Measurements from ENCODE around the gene CFC1B. TPM values are rescaled to one million over a fixed set of nuclear protein-coding genes. Genes with fewer than 3 reads are reported as not detected.
A peak's percentile ranks its signal among the peaks of the same experiment; 100 is the strongest.
"Not testable (repeated sequence)": the region's sequence is repeated elsewhere in the genome, so short reads cannot be mapped to it uniquely, and the experiment has no call there.

Gene CFC1B
- total RNA-seq, 1 donor from 2014 or later: not detected

- intact Hi-C loops (cut with DNase I); H3K27ac ChIP-seq; H3K36me3 ChIP-seq; DNase-seq; H3K4me1 ChIP-seq; ATAC-seq; H3K27me3 ChIP-seq (ENCODE audit: low read depth); H3K9me3 ChIP-seq; H3K4me3 ChIP-seq: not testable (repeated sequence)
Observed at GRCh38 chr2:130538271-130538670, 17.2 kb downstream of the CFC1B start.

GRCh38 chr2:130542789-130543188 lies 21.8 kb downstream of the CFC1B start:
- H3K4me3 ChIP-seq; H3K27me3 ChIP-seq (ENCODE audit: low read depth); H3K27ac ChIP-seq; H3K36me3 ChIP-seq; intact Hi-C loops (cut with DNase I); H3K9me3 ChIP-seq; DNase-seq; ATAC-seq; H3K4me1 ChIP-seq: not testable (repeated sequence)

GRCh38 chr2:130543785-130544528 lies 22.9 kb downstream of the CFC1B start:
- H3K9me3 ChIP-seq; H3K4me3 ChIP-seq; H3K27me3 ChIP-seq (ENCODE audit: low read depth); H3K36me3 ChIP-seq; H3K4me1 ChIP-seq; H3K27ac ChIP-seq; intact Hi-C loops (cut with DNase I); DNase-seq: not testable (repeated sequence)
- ATAC-seq: peak; percentile 27 to 38

GRCh38 chr2:130544978-130545377 lies 24.0 kb downstream of the CFC1B start:
- H3K36me3 ChIP-seq; H3K9me3 ChIP-seq; H3K27ac ChIP-seq; H3K27me3 ChIP-seq (ENCODE audit: low read depth); DNase-seq; H3K4me3 ChIP-seq; H3K4me1 ChIP-seq; ATAC-seq; intact Hi-C loops (cut with DNase I): not testable (repeated sequence)

GRCh38 chr2:130548418-130548817 lies 27.4 kb downstream of the CFC1B start:
- intact Hi-C loops (cut with DNase I); H3K27me3 ChIP-seq (ENCODE audit: low read depth); ATAC-seq; DNase-seq; H3K27ac ChIP-seq; H3K9me3 ChIP-seq; H3K4me3 ChIP-seq; H3K4me1 ChIP-seq; H3K36me3 ChIP-seq: not testable (repeated sequence)

GRCh38 chr2:130549475-130549874 lies 28.5 kb downstream of the CFC1B start:
- intact Hi-C loops (cut with DNase I); H3K27me3 ChIP-seq (ENCODE audit: low read depth); H3K27ac ChIP-seq; H3K9me3 ChIP-seq; H3K36me3 ChIP-seq; DNase-seq; H3K4me3 ChIP-seq; H3K4me1 ChIP-seq: not testable (repeated sequence)
- peak in 1 of 2 donors; percentile 28 for ATAC-seq

- H3K27ac ChIP-seq; H3K36me3 ChIP-seq; H3K27me3 ChIP-seq (ENCODE audit: low read depth); intact Hi-C loops (cut with DNase I); DNase-seq; H3K9me3 ChIP-seq; ATAC-seq; H3K4me1 ChIP-seq; H3K4me3 ChIP-seq: not testable (repeated sequence)
Observed at GRCh38 chr2:130554178-130554577, 33.2 kb downstream of the CFC1B start.

GRCh38 chr2:130556441-130556840 lies 35.4 kb downstream of the CFC1B start:
- ATAC-seq; H3K36me3 ChIP-seq; DNase-seq; H3K9me3 ChIP-seq; H3K4me1 ChIP-seq; intact Hi-C loops (cut with DNase I); H3K27me3 ChIP-seq (ENCODE audit: low read depth); H3K27ac ChIP-seq; H3K4me3 ChIP-seq: not testable (repeated sequence)

- H3K4me1 ChIP-seq: not testable (repeated sequence)
Observed at GRCh38 chr2:130566165-130566564, 45.1 kb downstream of the CFC1B start.

GRCh38 chr2:130571929-130572328 lies 50.9 kb downstream of the CFC1B start:
- H3K4me3 ChIP-seq; ATAC-seq; H3K36me3 ChIP-seq; DNase-seq; H3K27ac ChIP-seq; H3K27me3 ChIP-seq (ENCODE audit: low read depth); H3K4me1 ChIP-seq; intact Hi-C loops (cut with DNase I); H3K9me3 ChIP-seq: not testable (repeated sequence)

More at GRCh38 chr2:130566165-130566564, 45.1 kb downstream of the CFC1B start:
- H3K9me3 ChIP-seq; DNase-seq; H3K36me3 ChIP-seq; intact Hi-C loops (cut with DNase I); ATAC-seq; H3K27ac ChIP-seq; H3K4me3 ChIP-seq; H3K27me3 ChIP-seq (ENCODE audit: low read depth): not testable (repeated sequence)

- H3K4me3 ChIP-seq; H3K27me3 ChIP-seq (ENCODE audit: low read depth); DNase-seq; H3K36me3 ChIP-seq; H3K9me3 ChIP-seq; H3K27ac ChIP-seq; intact Hi-C loops (cut with DNase I); H3K4me1 ChIP-seq; ATAC-seq: not testable (repeated sequence)
Observed at GRCh38 chr2:130574230-130574629, 53.2 kb downstream of the CFC1B start.

GRCh38 chr2:130576209-130576784 lies 55.3 kb downstream of the CFC1B start:
- H3K4me3 ChIP-seq; H3K9me3 ChIP-seq; H3K27me3 ChIP-seq (ENCODE audit: low read depth); H3K36me3 ChIP-seq; intact Hi-C loops (cut with DNase I); H3K4me1 ChIP-seq; H3K27ac ChIP-seq; DNase-seq: not testable (repeated sequence)
- peak in 1 of 2 donors; percentile 6 for ATAC-seq

- H3K27me3 ChIP-seq (ENCODE audit: low read depth); ATAC-seq; H3K9me3 ChIP-seq; H3K36me3 ChIP-seq; H3K27ac ChIP-seq; H3K4me3 ChIP-seq; H3K4me1 ChIP-seq; DNase-seq; intact Hi-C loops (cut with DNase I): not testable (repeated sequence)
Observed at GRCh38 chr2:130577559-130577958, 56.5 kb downstream of the CFC1B start.

All from lower lobe of right lung (tissue), 2 donors.